Measurements from ENCODE around the gene ADGRL2.

DNA sequence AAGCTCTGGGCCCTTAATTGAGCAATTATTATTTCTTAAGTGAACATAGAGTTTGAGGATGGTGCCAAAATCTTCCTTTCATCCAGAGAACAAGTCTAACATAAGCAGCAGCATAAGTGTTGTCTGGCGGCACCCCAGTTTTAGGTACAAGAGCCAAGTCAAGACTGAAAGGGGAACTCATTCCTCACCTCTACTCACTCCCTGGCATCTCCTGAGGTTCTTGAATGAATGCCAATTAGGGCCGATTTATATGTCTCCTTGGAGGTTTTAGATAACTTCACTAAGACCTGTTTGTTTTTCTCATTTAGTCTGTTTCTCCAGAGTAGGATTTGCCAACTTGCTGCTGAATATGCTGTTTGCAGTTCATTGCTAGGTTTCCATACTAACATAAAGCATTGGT is 42.6 kb upstream of the ADGRL2 start:
- TF ChIP-seq POLR2A (IDR thresholded peaks at IDR 0.05) (no peak), EP300 (IDR thresholded peaks at IDR 0.05) (no peak)
- TF ChIP-seq, protein P1, sequence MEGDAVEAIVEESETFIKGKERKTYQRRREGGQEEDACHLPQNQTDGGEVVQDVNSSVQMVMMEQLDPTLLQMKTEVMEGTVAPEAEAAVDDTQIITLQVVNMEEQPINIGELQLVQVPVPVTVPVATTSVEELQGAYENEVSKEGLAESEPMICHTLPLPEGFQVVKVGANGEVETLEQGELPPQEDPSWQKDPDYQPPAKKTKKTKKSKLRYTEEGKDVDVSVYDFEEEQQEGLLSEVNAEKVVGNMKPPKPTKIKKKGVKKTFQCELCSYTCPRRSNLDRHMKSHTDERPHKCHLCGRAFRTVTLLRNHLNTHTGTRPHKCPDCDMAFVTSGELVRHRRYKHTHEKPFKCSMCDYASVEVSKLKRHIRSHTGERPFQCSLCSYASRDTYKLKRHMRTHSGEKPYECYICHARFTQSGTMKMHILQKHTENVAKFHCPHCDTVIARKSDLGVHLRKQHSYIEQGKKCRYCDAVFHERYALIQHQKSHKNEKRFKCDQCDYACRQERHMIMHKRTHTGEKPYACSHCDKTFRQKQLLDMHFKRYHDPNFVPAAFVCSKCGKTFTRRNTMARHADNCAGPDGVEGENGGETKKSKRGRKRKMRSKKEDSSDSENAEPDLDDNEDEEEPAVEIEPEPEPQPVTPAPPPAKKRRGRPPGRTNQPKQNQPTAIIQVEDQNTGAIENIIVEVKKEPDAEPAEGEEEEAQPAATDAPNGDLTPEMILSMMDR (IDR thresholded peaks at IDR 0.05) = no peak
